Central memory CD4-positive, alpha-beta T cell (primary cell): ENCODE results near the gene PLAA.
A peak's percentile ranks its signal among the peaks of the same experiment; 100 is the strongest.
"Not testable (repeated sequence)": the region's sequence is repeated elsewhere in the genome, so short reads cannot be mapped to it uniquely, and the experiment has no call there.

Experiments used
- DNase-seq: peaks from one replicate; pipeline ENCODE4 v3.0.0; 2022

Gene PLAA

DNA sequence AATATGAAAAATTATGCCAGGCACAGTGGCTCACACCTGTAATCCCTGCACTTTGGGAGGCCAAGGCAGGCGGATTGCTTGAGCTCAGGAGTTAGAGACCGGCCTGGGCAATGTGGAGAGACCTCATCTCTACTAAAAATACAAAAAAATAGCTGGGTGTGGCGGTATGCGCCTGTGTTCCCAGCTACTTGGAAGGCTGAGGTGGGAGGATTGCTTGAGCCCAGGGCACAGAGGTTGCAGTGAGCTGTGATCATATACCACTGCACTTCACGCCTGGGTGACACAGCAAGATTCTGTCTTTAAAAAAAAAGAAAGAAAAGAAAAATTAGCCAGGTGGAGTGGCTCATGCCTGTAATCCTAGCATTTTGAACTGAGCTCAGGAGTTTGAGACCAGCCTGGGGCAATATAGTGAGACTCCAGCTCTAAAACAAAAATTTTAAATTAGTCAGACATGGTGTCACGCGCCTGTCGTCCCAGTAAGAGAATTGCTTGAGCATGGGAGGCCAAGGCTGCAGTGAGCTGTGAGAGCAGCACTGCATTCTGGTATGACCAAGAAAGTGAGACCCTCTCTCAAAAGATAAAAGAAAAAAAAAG, 18.0 kb downstream of the PLAA start:
- no peak for DNase-seq

GRCh38 chr9:26925609-26926008, 21.4 kb downstream of the PLAA start:
- DNase-seq = no peak

GRCh38 chr9:26919698-26920097, 27.3 kb downstream of the PLAA start:
- DNase-seq = no peak

GRCh38 chr9:26913138-26913668, 33.8 kb downstream of the PLAA start:
- DNase-seq = no peak

DNA sequence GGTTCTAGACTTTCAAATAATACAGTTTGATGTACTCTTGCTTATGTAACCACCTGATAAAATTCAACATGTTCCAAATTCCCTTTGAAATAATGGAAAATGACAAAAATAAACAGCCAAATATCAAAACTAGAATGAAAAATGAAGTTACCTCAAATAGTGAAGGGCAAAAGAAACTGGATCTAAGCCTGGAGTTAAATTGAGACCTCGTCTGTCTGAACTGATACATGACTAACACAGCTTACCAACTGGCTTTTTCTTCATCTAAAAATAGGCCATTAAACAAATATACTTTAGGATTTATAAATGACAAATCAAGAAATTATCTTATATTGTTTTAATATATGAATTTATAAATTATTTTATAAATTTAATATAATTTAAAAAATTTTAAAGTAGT, 42.4 kb downstream of the PLAA start:
- DNase-seq = no peak

DNA sequence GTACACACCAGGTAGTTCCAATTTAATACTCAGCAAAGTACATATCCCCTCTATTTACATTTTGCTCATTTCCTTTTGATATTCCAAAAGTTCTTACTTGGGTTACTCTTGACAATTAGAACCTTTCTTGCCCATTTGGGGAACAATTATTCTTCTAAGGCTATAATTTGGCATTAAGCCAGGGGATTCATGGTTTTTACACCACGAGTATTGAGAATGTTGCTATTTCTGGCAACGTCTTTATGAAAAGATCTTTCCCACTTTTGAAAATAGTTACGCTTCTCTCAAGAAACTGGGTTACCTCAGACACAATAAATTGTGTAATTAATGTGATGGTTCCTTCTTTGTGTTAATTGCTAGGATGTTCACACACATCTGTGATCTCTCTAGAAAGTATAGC, 43.0 kb downstream of the PLAA start:
- no peak for DNase-seq

GRCh38 chr9:26893030-26893676, 53.9 kb downstream of the PLAA start:
- DNase-seq = no peak

GRCh38 chr9:26892251-26893029, 54.6 kb downstream of the PLAA start, which contains the start of gene CAAP1:
TSS of gene CAAP1 (minus strand) at chr9:26892802. CDS start at chr9:26892715, 87 bp downstream.
- peak; percentile 89 for DNase-seq

GRCh38 chr9:26891726-26892125, 55.3 kb downstream of the PLAA start:
- DNase-seq = no peak

DNA sequence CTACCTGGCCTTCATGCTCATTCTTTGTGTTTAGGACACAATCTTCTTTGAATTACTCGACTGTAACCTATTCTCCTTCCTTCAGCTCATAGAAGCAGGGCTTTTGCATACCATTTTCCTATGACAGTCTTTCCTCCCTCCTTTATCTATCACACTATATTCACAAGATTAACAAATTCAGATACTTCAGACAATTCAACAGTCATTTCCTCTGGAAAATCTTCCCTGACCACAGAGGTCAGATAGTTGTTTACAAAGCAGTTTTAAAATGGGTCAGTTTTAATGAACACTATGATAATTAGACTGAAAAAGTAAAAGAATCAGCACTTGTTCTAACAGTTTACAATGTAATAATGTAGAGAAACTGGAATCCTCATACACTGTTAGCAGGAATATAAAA, 58.8 kb downstream of the PLAA start:
- no peak for DNase-seq

DNA sequence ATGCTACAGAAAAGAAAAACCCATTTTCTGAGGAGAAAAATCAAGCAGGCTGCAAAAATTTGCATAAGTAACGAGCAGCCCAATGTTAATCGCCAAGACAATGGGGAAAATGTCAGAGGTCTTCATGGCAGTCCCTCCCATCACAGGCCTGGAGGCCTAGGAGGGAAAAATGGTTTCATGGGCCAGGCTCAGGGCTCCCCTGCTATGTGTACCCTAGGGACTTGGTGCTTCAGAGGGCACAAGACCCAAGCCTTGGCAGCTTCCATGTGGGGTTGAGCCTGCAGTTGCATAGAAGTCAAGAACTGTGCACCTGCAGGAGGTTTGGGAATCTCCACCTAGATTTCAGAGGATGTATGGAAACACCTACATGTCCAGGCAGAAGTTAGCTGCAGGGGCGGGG, 64.9 kb downstream of the PLAA start:
- no peak for DNase-seq

DNA sequence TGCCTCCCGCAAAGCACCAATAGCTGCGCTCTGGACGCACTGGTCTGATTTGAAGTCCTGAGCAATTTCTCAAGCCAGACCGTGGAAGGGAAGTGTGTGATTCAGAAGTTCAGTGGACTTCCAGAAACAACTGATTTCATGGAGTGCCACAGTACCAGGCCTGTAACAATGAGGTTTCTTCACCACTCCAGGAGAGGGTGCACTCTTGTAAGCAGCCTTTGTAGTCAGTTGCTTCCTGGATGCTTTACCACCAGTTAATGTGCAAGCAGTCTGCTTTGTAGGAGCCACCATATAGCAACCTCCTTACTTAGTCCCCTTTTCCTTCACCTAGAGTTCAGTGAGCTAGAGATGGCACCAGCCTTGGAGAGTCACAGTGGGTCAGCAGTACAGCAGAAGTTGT, 66.8 kb downstream of the PLAA start:
- DNase-seq = no peak

GRCh38 chr9:26875155-26875554, 71.9 kb downstream of the PLAA start:
- DNase-seq = not testable (repeated sequence)

DNA sequence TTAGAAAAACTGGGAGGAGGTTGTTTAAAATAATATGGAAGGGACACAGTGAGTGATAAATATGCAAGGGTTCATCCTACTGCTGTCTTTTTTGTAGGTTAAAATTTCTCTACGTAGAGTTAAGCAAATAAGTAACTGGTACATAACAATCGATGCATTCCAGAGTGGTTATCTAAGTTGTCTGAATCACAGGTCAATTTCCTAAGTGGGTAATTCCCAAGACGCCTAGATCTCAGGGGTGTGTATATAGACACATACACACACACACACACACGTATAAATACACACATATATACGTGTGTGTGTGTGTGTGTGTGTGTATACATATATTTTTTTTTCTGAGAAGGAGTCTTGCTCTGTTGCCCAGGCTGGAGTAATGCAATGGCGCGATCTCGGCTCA, 76.8 kb downstream of the PLAA start:
- no peak for DNase-seq

DNA sequence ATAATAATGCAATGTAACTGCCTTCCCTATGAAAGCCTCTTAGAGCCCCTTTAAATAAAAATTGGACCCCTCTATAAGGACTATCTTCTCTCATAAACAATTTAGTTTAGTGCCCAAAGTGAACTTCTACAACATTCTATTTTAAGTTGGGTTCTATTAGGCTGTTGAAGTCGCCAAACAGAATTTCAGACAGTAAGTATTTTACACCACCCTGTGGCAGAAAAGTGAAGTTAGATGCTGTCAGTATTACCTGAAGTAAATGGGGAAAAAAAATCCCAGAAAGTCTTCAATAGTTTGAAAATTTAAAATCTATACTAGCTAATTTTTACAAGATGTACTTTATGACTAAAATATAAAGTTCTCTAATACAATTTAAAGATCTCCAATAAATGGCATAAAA, 84.0 kb downstream of the PLAA start:
- DNase-seq = no peak

GRCh38 chr9:26856413-26857032, 90.5 kb downstream of the PLAA start:
- no peak for DNase-seq
